GM10847 (cell line): ENCODE measurements around the gene IL1RAPL2.

Experiments used
- POLR2A ChIP-seq: IDR thresholded peaks from 2 replicates; pipeline ENCODE4 v1.6.1; 2011; ENCODE audit not compliant: insufficient read length; ENCODE audit errors: extremely low read depth

The IL1RAPL2 gene

GRCh38 chrX:105299286-105299685, 733.3 kb downstream of the IL1RAPL2 start:
- TF ChIP-seq POLR2A = no peak

DNA sequence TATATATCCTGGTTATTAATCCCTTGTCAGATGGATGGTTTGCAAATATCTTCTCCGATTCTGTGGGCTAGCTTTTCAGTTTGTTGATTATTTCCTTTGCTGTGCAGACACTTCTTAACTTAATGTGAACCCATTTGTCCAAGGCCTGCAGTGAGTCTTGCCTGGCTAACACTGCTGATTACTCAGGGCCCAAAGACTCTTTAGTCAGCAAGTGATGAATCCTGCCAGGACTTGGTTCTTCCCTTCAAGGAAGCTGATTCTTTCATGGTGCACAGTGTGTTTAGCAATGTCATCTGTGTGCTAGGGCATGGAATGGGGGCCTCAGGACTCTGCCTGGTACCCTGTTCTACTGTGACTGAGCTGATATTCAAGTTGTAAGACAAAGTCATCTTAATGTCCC, 736.2 kb downstream of the IL1RAPL2 start:
- TF ChIP-seq POLR2A = no peak

- TF ChIP-seq POLR2A = no peak
These were observed 741.8 kb downstream of the IL1RAPL2 start for GRCh38 chrX:105307762-105308161.

GRCh38 chrX:105313596-105313995, 747.6 kb downstream of the IL1RAPL2 start:
- no peak for TF ChIP-seq POLR2A

- no peak for TF ChIP-seq POLR2A
These were observed 748.5 kb downstream of the IL1RAPL2 start for GRCh38 chrX:105314458-105314857.

DNA sequence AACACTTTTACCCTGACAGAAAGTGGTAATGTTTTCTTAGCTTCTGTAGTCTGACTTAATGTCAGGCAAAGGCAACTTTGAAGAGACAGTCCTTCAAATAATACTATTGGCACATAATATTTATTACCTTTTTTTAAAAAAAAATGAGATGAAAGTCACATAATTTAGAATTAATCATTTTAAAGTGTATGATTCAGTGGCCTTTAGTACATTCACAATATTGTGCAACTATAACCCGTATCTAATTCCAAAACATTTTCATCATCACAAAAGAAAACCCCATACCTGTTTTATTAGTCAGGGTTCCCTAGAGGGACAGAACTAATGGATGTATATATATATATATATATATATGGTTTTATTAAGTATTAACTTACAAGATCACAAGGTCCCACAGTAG, 749.2 kb downstream of the IL1RAPL2 start:
- TF ChIP-seq POLR2A = no peak

DNA sequence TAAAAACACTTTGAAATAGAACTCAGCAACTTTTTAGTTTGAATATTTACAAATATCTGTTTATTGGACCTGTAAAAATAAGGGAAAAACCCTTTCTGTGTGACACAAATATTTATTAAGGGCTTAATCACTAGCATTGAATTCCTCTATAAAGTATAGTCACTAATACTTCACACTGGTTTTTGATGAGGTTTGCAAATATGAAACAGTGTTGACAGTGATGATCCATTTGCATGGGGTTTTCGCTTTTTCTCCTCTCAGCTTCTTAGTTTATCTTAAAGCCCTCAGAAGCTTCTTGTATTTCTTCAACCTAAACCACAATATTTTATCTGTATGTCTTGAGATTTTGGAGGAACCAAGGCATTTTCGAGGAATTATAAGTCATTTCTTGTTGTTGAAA, 751.1 kb downstream of the IL1RAPL2 start:
- no peak for TF ChIP-seq POLR2A

- TF ChIP-seq POLR2A = no peak
These were observed 757.9 kb downstream of the IL1RAPL2 start for GRCh38 chrX:105323928-105324327.

GRCh38 chrX:105328773-105329172, 762.8 kb downstream of the IL1RAPL2 start:
- no peak for TF ChIP-seq POLR2A

GRCh38 chrX:105331244-105331643, 765.2 kb downstream of the IL1RAPL2 start:
- TF ChIP-seq POLR2A = no peak

DNA sequence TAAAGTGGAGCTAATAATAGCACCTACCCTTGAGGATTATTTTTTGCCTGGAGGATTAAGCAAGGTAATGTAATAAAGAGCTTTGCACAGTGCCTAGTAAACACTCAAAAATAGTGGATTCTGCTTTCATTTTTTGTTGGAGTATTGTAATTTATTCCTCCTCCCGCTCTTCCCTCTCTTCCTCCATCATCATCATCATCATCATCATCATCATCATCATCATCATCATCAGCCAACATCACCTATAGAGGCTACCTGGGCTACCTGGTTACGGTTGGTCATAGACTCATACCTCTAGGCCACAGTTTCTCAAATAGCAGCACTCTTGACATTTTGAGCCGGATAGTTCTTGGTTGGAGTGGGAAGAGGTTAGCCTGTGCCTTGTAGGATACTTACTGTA, 781.4 kb downstream of the IL1RAPL2 start:
- no peak for TF ChIP-seq POLR2A

DNA sequence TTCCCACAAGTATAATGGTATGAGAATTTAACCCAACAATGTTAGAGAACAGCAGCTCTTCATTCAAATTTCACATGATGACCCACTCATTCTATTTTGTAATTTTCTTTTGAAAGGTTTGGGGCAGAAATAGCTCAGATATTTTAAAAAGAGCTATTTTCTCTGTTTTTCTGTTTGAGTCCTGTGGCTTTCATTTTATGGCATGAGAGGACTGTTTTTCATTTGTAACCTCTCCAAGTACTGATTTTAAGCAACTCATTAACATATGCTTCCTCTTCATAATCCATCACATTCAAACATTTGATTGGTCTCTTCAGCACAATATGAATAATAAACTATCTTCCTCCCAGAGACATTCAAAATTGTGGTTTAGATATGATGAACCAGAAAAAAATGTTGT, 783.5 kb downstream of the IL1RAPL2 start:
- no peak for TF ChIP-seq POLR2A

DNA sequence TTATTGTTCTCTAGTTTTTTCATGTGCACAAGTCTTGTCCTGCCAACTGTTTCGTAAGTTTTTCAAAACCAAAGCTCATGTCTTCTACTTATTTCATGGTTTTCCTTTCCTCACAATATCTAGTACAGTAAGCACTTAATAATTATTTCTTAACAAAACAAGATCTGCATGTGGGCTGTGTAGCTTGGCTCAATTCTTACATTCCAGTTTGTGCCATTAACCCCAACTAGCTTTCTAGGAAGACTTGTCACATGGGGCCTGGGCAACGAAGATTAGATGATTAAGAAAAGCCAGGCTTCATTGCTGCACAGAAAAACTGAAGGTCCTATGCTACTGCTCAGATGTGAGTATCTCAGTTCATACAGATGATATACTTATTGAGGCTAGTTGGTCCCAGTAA, 809.8 kb downstream of the IL1RAPL2 start:
- no peak for TF ChIP-seq POLR2A

DNA sequence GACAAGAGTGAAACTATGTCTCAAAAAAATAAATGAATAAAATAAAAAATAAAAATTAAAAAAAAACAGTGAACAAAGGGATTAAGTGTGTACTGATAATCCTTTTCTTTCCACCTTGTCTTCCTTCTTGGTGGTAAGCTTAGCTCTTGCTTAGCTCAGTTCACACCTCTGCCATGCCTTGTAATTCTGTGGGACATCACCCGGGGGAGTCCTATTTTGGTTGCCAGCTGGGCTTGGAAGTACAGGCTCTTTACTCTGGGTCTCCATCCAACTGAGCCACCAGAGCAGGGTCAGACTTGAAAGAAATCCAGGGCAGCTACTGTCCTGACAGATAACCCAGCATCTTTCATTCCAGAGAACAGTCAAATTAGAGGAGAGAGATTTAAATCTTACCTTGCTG, 858.7 kb downstream of the IL1RAPL2 start:
- no peak for TF ChIP-seq POLR2A

DNA sequence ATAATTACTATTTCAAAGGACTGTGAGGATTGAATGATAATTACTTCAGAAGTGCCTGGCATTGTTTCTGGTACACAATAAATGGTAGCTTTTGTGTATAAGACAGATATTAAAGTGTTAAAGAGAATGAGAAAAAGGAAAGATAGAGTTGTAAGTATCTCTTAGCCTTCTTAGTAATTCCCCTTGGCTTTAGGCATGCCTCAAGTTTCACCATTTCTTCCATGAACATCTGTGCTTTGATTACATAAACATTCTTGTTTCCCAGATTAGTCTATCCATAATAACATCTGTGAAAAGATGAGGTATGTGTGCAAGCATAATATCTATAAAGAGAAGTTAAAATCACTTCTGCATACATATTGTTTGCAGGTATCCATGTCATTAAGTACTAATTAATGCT, 885.4 kb downstream of the IL1RAPL2 start:
- no peak for TF ChIP-seq POLR2A

DNA sequence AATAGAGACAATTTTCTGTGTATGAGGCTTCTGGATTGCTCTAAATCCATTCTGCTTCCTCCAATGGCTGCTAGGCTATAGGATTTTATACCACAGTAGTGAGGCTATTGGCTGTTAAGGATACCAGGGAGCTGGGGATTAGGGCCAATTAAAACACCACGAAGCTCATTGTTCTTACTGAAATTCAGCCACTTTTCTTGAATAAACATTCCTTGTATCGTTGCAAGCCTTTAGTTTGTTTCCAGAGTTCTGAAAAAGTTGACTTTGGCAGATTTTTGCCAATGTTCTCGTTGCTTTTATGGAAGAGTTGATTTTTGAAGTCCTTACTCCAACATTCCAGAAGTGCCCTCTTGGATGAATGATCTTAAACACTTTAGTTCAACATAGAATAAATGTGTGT, 892.8 kb downstream of the IL1RAPL2 start:
- no peak for TF ChIP-seq POLR2A

GRCh38 chrX:105460376-105460775, 894.4 kb downstream of the IL1RAPL2 start:
- no peak for TF ChIP-seq POLR2A

- TF ChIP-seq POLR2A = no peak
These were observed 895.0 kb downstream of the IL1RAPL2 start for GRCh38 chrX:105461016-105461415.
